Measurements from ENCODE around the gene GAB2.
"Not testable (repeated sequence)": the region's sequence is repeated elsewhere in the genome, so short reads cannot be mapped to it uniquely, and the experiment has no call there.

GAB2 gene

GRCh38 chr11:78365381-78365792 is 52.2 kb downstream of the GAB2 start:
- DNase-seq (ENCODE audit: low read depth), result no peak

- DNase-seq (ENCODE audit: low read depth), result no peak
Measured at GRCh38 chr11:78364128-78364751, 53.4 kb downstream of the GAB2 start.

- DNase-seq (ENCODE audit: low read depth), result no peak
Measured at GRCh38 chr11:78363024-78363619, 54.5 kb downstream of the GAB2 start.

GRCh38 chr11:78361228-78361627 is 56.4 kb downstream of the GAB2 start:
- no peak for DNase-seq (ENCODE audit: low read depth)

GRCh38 chr11:78359921-78360320 is 57.7 kb downstream of the GAB2 start:
- DNase-seq (ENCODE audit: low read depth), result no peak

GRCh38 chr11:78357924-78358323 is 59.7 kb downstream of the GAB2 start:
- DNase-seq (ENCODE audit: low read depth), result not testable (repeated sequence)

- DNase-seq (ENCODE audit: low read depth), result not testable (repeated sequence)
Measured at GRCh38 chr11:78357425-78357824, 60.2 kb downstream of the GAB2 start.

GRCh38 chr11:78355742-78356141 is 61.9 kb downstream of the GAB2 start:
- DNase-seq (ENCODE audit: low read depth), result not testable (repeated sequence)

GRCh38 chr11:78355309-78355705 is 62.3 kb downstream of the GAB2 start:
- DNase-seq (ENCODE audit: low read depth), result no peak

GRCh38 chr11:78354408-78355308 is 63.0 kb downstream of the GAB2 start:
- no peak for DNase-seq (ENCODE audit: low read depth)

GRCh38 chr11:78351979-78352841 is 65.4 kb downstream of the GAB2 start:
- DNase-seq (ENCODE audit: low read depth), result no peak

GRCh38 chr11:78351193-78351592 is 66.4 kb downstream of the GAB2 start:
- DNase-seq (ENCODE audit: low read depth), result no peak

- DNase-seq (ENCODE audit: low read depth), result no peak
Measured at GRCh38 chr11:78350646-78351165, 66.9 kb downstream of the GAB2 start.

GRCh38 chr11:78350091-78350645 is 67.5 kb downstream of the GAB2 start:
- no peak for DNase-seq (ENCODE audit: low read depth)

GRCh38 chr11:78349624-78350023 is 68.0 kb downstream of the GAB2 start:
- no peak for DNase-seq (ENCODE audit: low read depth)

GRCh38 chr11:78349114-78349513 is 68.5 kb downstream of the GAB2 start:
- no peak for DNase-seq (ENCODE audit: low read depth)

GRCh38 chr11:78347956-78348355 is 69.7 kb downstream of the GAB2 start:
- no peak for DNase-seq (ENCODE audit: low read depth)

- no peak for DNase-seq (ENCODE audit: low read depth)
Measured at GRCh38 chr11:78346799-78347198, 70.8 kb downstream of the GAB2 start.

GRCh38 chr11:78345450-78345849 is 72.2 kb downstream of the GAB2 start:
- no peak for DNase-seq (ENCODE audit: low read depth)

GRCh38 chr11:78344676-78345075 is 72.9 kb downstream of the GAB2 start:
- DNase-seq (ENCODE audit: low read depth), result no peak

GRCh38 chr11:78344094-78344493 is 73.5 kb downstream of the GAB2 start:
- DNase-seq (ENCODE audit: low read depth), result no peak
